Activated CD4-positive, alpha-beta T cell treated with anti-CD3 and anti-CD28 coated beads for 48 hours (primary cell): ENCODE results near the gene CDY1.
"Not testable (repeated sequence)": the region's sequence is repeated elsewhere in the genome, so short reads cannot be mapped to it uniquely, and the experiment has no call there.

Experiments used
- DNase-seq: peaks from one replicate; pipeline ENCODE4 v3.0.0-alpha.2; 2020

Gene CDY1, protein sequence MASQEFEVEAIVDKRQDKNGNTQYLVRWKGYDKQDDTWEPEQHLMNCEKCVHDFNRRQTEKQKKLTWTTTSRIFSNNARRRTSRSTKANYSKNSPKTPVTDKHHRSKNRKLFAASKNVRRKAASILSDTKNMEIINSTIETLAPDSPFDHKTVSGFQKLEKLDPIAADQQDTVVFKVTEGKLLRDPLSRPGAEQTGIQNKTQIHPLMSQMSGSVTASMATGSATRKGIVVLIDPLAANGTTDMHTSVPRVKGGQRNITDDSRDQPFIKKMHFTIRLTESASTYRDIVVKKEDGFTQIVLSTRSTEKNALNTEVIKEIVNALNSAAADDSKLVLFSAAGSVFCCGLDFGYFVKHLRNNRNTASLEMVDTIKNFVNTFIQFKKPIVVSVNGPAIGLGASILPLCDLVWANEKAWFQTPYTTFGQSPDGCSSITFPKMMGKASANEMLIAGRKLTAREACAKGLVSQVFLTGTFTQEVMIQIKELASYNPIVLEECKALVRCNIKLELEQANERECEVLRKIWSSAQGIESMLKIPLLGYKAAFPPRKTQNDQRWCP

DNA sequence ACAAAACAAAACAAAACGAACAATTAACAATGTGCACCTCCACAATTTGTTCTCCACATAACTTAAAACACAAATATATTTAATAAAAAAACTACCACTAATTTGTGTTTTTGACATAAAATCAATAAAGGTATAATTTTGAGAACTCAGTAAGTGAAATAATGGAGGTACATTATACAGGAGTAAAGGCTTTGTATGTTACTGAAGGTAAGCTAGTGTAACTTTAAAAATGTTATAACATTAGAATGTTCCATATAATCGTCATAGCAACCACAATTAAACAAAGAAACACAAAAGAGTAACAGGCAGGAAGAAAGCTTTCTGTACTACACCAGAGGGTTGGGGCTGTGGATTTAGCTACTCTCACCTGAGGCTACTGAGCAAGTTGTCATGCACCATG lies at the start of gene CDY1:
TSS of gene CDY1 (plus strand) at position 301 of the 400 bp plus-strand sequence. CDS start 326 bp downstream, outside the sequence.
- not testable (repeated sequence) for DNase-seq

DNA sequence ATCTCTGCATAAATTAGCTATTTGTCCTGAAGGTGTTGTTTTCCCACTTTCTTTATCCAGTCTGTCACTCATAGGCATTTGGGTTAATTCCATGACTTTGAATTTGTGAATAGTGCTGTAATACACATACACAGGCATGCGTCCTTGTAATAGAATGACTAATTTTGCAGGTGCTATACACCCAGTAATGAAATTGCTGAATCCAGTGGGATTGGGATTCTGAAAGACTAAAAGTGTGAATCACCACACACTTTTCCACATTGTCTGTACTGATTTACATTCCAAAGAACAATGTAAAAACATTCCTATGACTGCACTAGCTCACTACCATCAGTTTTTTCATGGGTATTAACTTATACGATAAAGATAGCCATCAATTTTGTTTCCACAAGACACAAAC lies 28.6 kb upstream of the CDY1 start:
- DNase-seq = not testable (repeated sequence)

DNA sequence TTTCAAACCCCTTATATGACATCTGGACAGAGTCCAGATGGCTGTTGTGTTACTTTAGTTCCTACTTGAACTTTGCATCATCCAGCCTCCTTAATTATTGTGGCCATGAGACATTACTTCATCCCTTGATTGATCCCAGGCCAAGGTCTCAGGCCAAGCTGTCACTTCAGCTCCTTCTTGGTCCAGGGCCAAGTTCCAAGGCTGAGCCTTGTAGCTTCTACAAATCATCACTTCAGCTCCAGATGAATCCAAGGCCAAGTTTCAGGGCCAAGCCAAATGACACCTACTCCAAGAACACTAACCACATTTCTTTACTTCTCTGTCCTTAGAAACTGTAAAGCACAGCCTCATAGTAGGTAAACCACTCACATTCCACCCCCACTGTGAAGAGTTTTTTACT lies 1.7 kb upstream of the CDY1 start:
- not testable (repeated sequence) for DNase-seq

DNA sequence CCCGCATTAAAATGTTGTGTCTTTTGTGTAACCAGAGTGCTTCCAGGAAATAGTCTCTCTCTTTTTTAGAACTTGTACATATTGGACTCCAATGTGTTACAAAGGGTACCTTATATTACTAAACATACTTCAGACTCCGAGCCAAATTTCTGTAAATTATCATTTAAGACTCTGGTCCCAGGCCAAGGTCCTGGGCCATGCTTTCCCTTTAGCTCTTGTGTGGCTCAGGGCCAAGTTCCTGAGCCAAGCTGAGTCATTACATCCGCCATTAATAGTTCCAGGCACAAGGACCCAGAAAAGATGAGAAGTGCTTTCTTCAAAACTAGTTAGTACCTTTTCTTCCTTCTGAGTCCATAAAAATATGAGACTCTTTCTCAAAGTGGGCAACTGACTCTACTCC lies 4.6 kb downstream of the CDY1 start:
- DNase-seq = not testable (repeated sequence)

DNA sequence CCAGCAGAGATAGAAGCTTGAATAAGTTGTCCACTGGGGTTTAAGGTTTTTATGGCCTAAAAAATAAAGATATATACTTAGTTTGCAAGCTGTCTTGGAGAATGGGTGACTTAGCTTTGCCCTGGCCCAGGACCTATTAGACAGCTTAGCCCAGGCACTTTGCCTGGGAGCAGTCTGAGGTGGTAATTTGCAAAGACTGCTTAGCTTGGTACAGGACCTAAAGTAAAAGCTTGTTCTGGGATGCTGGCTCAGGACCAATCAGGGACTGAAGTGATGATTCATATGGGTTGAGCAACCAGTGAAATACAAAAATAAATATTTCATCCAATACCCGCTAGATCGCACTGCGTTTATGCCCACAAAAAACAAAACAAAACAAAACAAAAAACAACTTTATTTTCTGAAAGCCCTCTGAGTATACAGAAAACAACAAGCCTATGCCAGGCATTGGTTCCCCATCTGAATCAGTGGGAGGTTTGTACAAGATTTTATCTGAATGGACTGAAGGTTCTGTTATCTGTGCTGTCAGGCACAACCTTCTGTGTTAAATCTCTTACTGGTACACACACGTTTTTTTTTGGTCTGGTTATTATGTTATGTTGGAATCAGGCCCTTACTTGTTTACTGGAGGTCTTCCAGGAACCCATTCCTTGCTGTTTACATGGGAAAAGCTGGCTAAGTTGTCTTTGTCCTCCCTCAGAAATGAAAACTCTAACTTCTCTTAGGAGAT lies 8.6 kb downstream of the CDY1 start:
- DNase-seq = not testable (repeated sequence)

DNA sequence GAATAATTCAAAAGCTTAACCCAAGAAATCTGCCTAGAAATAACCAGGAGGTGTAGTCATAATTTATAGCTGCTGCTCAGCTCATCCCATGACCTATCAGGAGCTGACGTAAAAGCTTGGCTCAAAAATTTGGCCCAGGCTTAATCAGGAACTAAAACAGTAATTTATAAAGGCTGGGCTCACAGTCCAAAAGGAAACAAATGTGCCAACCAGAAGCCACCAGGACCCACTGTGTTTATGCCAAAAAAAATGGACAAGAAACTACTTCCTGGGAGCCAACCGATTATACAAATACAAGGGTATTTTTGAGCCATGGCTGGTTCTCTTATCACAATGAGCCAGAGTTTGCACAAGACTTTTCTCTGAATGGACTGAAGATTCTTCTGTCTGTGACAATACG lies 17.9 kb downstream of the CDY1 start:
- not testable (repeated sequence) for DNase-seq

DNA sequence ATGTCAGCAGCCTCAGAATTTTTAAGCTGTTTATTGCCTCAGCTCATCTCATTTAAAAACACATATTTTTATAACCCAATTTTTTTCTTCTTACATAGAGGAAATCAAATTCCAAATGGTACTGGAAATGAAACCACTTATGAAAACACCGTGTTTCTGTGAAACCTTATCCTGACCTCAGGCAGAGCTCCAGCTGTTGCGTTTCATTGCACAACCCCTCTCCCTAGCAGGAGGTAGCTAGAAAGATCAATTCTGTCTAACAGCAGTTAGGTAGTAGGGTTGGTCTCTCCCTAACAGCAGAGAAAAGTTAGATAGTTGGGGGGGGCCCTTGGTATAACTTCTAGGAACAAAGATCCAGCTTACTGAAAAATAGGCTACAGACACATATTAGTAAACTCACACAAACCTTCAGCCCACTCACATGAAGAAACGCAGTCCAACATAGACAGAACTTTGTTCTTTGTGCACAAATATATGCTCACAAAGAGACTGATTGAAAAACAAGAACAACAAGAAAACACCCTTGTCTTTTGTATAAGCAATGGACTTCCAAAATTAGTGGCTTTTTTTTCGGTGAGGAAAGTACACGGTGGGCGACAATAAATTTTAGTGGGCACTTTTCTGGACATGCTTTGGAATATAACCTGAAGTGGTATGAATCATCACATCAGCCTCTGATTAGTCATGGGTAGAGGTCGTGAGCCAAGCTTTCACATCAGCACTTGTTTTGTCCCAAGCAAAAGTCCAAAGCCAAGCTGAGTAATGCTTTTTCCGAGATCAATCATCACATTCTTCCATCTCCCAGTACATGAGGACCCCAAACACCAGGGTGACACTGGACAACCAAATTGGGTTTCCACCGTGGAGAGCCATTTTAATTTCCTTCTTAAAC lies 21.4 kb downstream of the CDY1 start:
- DNase-seq = not testable (repeated sequence)
